GM12872 (cell line): Measurements from ENCODE around the gene PRUNE2.

Experiments used
- CTCF ChIP-seq: IDR thresholded peaks from 3 replicates; pipeline ENCODE4 v1.5.1; 2011; ENCODE audit warnings: low read depth, mild to moderate bottlenecking, low read length, moderate library complexity; ENCODE audit not compliant: insufficient read depth

The PRUNE2 gene

GRCh38 chr9:76608575-76609273 lies 297.2 kb downstream of the PRUNE2 start:
- TF ChIP-seq CTCF: no peak

- no peak for TF ChIP-seq CTCF
These were observed 298.0 kb downstream of the PRUNE2 start for GRCh38 chr9:76607730-76608436.

- TF ChIP-seq CTCF: no peak
These were observed 300.5 kb downstream of the PRUNE2 start for GRCh38 chr9:76605321-76605900.

- no peak for TF ChIP-seq CTCF
These were observed 301.9 kb downstream of the PRUNE2 start for GRCh38 chr9:76603931-76604570.

- no peak for TF ChIP-seq CTCF
These were observed 302.4 kb downstream of the PRUNE2 start for GRCh38 chr9:76603448-76603895.

GRCh38 chr9:76602199-76602598 lies 303.7 kb downstream of the PRUNE2 start:
- TF ChIP-seq CTCF: no peak

GRCh38 chr9:76600007-76600615 lies 305.8 kb downstream of the PRUNE2 start:
- no peak for TF ChIP-seq CTCF
